Head of caudate nucleus (tissue), 42 donors: Measurements from ENCODE around the gene ORC3.

Experiments
- DNase-seq, 42 donors: peaks; one replicate each; pipeline versions ENCODE4 v3.0.0 to v3.0.0-alpha.2; 2020 to 2021; ENCODE audit warnings: mixed read lengths in 7 of 42
- intact Hi-C: fragments of 100-400 bp; cut with DNase I; formaldehyde crosslinking; loops from one replicate; pipeline ENCODE4 v1.15.0; 2022

The ORC3 gene

GRCh38 chr6:87589693-87590416 is at the start of gene ORC3, which contains the start of gene RARS2:
Gene ORC3 (plus strand): TSS chr6:87590135. CDS start chr6:87590169, 34 bp downstream.
Gene RARS2 (minus strand): TSS chr6:87589987. CDS start chr6:87589957, 30 bp downstream.
- intact Hi-C loops: loop anchor here (5.0 kb wide), 1 partner anchor 112 kb away; the partner anchor contains the start of gene AKIRIN2
- peak; percentile 95 to 99 (median 98) for DNase-seq

- intact Hi-C loops: no loop called here
- no peak for DNase-seq
These were observed 49.4 kb upstream of the ORC3 start for GRCh38 chr6:87540539-87540938.

GRCh38 chr6:87541041-87541440 is 48.9 kb upstream of the ORC3 start:
- intact Hi-C loops: no loop called here
- no peak for DNase-seq

- intact Hi-C loops: no loop called here
- DNase-seq: no peak
These were observed 48.2 kb upstream of the ORC3 start for GRCh38 chr6:87541744-87542143.

GRCh38 chr6:87543696-87544473 is 46.0 kb upstream of the ORC3 start:
- intact Hi-C loops: no loop called here
- no peak for DNase-seq

GRCh38 chr6:87544474-87544735 is 45.5 kb upstream of the ORC3 start:
- DNase-seq: no peak
- intact Hi-C loops: no loop called here

GRCh38 chr6:87551799-87552198 is 38.1 kb upstream of the ORC3 start:
- intact Hi-C loops: no loop called here
- DNase-seq: no peak

GRCh38 chr6:87553159-87553765 is 36.7 kb upstream of the ORC3 start:
- intact Hi-C loops: no loop called here
- DNase-seq: no peak

GRCh38 chr6:87555506-87555905 is 34.4 kb upstream of the ORC3 start:
- no peak for DNase-seq
- intact Hi-C loops: no loop called here

GRCh38 chr6:87558446-87558845 is 31.5 kb upstream of the ORC3 start:
- intact Hi-C loops: no loop called here
- DNase-seq: no peak

GRCh38 chr6:87561017-87561416 is 28.9 kb upstream of the ORC3 start:
- intact Hi-C loops: no loop called here
- no peak for DNase-seq

GRCh38 chr6:87572021-87572420 is 17.9 kb upstream of the ORC3 start:
- intact Hi-C loops: no loop called here
- no peak for DNase-seq

GRCh38 chr6:87572883-87573282 is 17.1 kb upstream of the ORC3 start:
- DNase-seq: no peak
- intact Hi-C loops: no loop called here

GRCh38 chr6:87573307-87574024 is 16.5 kb upstream of the ORC3 start:
- DNase-seq: no peak
- intact Hi-C loops: no loop called here

GRCh38 chr6:87574237-87574804 is 15.6 kb upstream of the ORC3 start:
- intact Hi-C loops: no loop called here
- no peak for DNase-seq

GRCh38 chr6:87575423-87575822 is 14.5 kb upstream of the ORC3 start:
- intact Hi-C loops: no loop called here
- DNase-seq: no peak

GRCh38 chr6:87583822-87584221 is 6.1 kb upstream of the ORC3 start:
- no peak for DNase-seq
- intact Hi-C loops: no loop called here

- DNase-seq: no peak
- intact Hi-C loops: loop anchor here (5.0 kb wide), 1 partner anchor 116 kb away; the partner anchor contains the start of gene AKIRIN2
These were observed 3.4 kb upstream of the ORC3 start for GRCh38 chr6:87586371-87587077.
